GM19467 (cell line): Measurements from ENCODE around the gene AGPAT3.

Source experiments
- ATAC-seq: cut with Tn5 transposase; IDR thresholded peaks from one replicate; pipeline ENCODE4 v1.9.1; 2021; ENCODE audit warnings: mild to moderate bottlenecking, moderate library complexity; ENCODE audit not compliant: unreplicated experiment

Gene AGPAT3

DNA sequence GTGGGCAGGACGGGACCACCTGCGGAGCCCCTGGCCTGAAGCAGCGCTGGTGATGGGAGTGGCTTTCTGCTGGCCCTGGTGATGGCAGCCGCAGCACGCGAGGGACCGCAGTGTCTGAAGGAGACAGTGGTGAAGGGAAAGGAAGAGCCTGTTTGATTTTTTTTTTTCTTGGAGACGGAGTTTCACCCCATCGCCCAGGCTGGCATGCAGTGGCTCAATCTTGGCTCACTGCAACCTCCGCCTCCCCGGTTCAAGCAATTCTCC, 106.9 kb downstream of the AGPAT3 start:
- ATAC-seq, result no peak

DNA sequence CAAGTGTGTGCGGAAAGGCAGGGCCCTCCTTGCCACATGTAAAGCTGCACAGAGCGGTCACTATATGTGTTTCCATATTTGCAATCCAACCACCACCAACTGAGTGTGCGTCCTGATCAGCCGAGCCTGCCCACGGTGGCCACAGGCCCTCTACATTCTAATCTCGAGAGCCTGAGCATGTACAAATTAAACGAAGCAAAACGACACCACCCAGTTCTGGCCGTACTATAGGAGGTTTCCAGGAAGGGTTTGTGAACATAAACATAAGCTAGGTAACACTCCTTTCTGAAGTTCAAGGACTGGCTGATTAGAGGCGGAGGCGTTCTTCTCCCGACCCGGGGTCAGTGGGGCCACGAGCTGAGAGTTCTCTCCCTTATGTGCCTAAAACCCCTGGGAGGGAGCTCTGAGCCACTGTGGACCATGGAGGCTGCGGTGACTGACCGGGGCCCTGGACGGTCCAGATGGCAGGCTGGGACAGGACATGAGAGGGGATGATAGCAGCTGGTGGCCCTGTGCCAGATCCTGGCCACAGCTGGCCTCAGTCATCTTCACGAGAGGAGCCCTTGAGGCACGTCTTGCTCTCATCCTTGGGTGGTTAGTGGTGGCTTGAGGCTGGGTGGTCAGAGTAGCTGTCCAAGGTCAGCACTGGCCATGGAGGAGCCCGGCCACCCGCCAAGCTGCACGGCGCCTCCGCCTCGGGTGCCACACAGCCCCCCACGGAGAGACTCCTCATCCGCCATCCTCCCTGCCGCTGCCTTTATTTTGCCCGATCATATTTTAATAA, 108.0 kb downstream of the AGPAT3 start:
- no peak for ATAC-seq

DNA sequence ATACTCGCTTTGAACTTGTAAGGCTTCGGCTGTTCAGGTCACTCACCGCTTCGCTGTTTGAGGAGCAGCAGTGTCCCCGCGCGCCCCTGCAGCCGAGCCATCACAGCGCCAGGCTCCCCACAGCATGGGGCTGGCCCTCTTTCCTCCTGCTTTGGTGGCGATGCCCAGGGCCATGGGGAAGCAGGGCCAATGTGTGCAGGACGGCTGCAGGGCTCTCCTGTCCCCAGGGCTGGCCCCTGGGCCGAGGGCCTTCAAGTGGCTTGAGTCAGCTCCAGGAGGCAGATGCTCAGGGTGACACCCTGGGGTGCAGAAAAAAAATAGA, 108.6 kb downstream of the AGPAT3 start:
- no peak for ATAC-seq

DNA sequence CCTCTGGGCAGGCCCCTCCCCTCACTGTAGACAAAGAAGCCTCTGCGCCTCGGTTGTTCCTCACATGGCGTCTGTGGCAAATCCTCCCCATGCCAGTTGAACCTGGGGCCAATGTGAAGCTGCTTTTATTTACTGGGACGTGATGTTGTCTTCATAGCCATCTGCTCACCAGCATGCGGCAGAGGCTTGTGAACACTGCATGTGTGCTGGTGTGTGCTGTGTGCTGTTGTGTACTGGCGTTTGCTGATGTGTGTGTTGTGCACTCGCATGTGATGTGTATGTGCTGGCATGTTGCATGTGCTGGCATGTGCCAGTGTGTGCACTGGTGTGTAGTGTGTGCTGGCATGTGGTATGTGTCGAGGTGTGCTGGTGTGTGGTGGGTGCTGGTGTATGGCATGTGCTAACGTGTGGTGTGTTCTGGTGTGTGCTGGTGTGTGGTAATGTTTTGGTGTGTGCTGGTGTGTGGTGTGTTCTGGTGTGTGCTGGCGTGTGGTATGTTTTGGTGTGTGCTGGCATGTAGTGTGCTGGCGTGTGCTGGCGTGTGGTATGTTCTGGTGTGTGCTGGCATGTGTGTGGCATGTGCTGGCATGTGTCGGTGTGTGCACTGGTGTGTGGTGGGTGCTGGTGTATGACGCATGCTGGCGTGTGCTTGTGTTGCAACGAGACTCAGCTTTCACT, 109.9 kb downstream of the AGPAT3 start:
- ATAC-seq, result no peak

DNA sequence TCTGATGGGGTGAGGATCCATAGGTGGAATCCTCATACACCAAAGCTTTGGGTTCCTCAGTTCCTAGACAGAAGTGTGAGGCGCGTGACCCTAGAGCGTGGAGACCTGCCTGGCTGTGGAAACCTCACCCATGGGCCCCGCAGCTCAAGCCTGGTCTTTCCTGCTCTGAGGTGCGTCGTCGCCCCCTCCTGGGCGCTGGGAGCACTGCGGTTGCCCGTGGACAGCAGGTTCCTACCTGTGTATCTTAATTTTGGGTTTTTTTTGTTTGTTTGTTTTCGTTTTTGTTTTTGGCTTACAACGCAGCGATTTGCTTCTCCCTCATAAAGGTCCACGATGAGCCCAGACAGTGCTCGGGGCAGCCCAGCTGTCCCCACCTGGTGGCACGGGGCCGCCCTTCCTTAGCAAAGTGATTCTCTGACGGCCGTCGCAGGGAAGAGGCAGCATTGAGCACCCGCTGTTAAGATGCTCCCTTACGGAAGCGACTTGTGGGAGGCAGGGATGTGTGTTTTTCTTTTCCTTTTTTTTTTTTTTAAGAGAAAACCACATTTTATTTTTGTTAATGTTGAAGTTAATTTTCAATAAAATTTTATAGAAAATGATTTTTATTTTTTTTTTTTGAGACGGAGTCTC, 110.6 kb downstream of the AGPAT3 start:
- ATAC-seq, result no peak

DNA sequence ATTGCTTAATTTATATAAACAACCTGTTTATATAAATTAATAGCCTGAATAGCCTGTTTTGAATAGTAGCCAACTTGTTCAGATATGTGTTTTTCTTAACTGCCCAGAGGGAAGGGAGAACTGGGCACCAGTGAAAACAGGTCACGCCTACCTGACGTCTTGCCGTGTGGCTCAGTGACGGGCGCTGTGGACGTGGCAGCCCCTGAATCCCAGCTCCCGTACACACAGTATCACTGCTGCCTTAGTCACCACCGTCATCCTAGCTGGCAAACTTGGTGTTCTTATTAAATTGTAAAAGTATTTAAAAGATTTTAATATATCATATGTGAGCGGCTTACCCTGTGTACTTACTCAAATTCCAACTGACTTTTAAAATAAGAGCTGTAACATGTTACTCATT, 111.6 kb downstream of the AGPAT3 start:
- no peak for ATAC-seq

DNA sequence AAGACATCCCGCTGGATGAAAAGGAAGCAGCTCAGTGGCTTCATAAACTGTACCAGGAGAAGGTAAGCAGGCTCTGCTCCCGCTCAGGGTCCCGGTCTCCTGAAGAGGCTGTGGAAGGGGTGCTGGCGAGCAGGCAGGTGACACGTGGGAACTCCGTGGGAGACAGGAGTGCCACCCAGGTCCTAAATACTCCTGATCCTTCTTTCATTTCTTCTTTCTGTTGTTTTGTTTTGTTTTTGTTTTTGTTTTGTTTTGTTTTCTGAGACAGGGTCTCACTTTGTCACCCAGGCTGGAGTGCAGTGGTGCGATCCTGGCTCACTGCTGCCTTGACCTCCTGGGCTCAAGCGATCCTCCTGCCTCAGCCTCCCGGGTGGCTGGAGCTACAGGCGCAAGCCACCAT, 113.0 kb downstream of the AGPAT3 start:
- ATAC-seq, result no peak

DNA sequence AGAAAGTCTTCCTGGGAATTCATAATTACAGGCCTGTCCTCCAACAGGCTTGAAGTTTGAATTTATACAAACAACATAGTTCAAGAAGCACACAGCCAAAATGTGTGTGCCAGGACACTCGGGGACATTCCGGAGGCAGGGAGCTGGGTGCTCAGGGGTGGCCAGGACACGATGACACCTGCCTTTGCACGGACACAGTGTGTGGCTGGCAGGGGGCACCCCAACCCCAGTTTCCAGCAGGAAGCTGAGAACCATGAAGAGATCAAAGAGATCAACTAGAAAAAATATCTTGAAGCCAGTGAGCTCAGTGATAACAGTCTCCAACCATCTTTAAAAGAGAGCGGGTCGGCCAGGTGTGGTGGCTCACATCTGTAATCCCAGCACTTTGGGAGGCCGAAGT, 114.6 kb downstream of the AGPAT3 start:
- no peak for ATAC-seq

DNA sequence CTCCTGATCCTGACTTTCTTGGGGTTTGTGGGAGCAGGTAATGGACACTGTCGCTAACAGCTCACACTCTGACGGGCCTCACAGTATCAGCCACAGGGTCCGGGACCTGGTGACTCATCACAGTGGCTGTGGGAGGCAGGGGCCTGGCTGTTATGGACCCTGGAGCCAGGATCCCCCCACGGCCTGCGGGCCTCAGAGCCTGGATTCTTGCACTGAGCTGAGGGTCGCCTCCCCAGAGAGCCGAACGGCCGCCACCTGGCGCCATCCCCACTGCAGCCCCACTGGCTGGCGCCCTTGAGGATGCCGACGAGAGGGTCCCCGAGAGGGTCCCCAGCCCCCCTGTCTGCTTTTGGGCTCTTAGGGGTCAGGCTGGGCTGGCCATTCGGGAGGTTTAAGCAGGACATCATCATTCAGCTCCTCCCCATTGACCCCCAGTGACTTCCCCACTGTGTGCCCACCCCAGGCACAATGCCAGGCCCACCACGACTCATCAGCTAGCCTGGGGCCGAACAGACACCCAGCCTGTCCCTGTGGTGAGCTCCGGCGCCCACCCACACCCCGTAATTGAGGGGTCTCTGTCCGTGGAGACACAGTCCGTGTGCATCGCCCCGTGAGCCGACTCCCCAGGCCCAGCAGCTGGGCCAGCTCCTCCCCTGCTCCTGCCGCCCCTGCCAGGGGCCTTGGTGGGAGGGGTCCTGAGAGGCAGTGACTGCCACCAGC, 116.3 kb downstream of the AGPAT3 start:
- ATAC-seq, result no peak

DNA sequence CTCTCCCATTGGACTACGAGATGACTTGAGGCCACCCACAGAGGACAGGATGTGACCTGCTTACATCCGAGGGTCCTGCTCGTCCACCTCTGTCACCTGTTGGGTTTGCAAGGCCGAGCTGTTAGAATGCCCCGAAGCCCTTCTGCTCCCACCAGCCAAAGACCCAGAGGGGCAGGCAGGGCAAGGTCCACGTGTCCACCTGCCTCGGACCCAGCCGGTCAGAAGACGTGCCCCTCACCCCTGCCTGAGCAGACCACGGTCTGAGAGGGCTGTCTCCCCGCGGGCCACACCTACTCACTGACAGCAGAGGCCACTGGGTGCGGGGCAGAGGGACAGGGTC, 116.8 kb downstream of the AGPAT3 start:
- ATAC-seq, result no peak

DNA sequence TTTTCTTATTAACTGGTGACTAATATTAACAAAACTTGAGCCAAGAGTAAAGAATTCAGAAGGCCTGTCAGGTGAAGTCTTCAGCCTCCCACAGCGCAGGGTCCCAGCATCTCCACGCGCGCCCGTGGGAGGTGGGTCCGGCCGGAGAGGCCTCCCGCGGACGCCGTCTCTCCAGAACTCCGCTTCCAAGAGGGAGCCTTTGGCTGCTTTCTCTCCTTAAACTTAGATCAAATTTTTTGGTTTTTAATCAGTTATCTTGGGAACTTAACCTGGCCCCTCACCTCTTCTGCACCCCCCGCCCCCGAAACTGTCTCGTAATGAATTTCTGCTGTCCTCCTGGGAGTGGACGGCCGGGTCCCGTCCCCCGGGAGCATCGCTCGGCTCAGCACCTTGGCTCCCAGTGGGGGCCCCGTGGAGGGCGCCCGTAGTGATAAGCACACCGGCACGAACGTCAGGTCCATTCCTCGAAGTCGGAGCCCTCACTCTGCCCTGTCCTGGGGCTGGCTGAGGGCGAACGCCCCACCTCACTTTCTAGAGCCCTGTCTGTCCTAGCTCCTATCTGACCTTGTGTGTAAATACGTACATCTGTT, 117.6 kb downstream of the AGPAT3 start:
- ATAC-seq, result no peak

DNA sequence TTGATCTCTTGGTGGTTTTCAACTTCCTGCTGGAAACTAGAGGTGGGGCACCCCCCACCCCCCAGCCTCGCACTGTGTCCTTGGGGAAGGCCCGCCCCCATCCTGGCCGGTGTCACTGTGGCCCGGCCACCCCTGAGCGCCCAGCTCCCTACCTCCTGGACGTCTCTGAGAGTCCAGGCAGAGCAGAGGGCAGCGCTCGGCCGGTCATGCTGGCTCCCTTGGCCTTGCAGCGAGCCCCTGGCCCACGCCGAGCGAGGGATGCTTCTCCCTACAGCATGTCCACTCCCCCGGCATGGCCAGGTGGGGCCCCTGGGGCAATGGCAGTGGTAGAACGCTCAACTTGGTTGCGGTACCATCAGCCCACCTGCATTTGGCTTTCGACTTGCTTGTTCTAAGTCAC, 118.4 kb downstream of the AGPAT3 start:
- no peak for ATAC-seq

DNA sequence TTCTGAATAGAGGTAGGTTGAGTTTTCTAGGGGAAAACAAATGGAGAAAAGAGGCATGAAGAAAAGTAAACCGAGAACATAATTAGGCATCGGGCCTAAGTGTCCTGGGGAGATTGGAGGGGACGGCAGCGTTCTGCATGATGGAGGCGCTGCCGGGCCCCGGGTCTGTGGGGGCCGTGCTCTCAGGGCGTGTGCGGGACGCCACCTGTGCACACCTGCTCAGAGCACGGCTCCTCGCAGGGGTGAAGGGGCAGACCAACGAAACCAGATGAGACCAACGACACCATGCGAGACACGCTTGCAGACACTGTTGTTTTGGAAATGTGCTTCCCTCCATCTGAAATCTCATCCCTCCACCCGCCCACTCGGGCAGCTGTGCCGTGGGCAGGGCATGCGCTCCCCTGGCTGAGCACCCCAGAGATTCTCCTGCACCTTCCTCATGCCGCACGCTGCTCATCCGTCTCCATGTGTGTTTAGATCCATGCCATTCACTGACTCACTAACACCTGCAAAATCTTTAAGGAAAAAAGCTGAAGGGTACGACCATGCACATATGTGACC, 118.9 kb downstream of the AGPAT3 start:
- no peak for ATAC-seq

DNA sequence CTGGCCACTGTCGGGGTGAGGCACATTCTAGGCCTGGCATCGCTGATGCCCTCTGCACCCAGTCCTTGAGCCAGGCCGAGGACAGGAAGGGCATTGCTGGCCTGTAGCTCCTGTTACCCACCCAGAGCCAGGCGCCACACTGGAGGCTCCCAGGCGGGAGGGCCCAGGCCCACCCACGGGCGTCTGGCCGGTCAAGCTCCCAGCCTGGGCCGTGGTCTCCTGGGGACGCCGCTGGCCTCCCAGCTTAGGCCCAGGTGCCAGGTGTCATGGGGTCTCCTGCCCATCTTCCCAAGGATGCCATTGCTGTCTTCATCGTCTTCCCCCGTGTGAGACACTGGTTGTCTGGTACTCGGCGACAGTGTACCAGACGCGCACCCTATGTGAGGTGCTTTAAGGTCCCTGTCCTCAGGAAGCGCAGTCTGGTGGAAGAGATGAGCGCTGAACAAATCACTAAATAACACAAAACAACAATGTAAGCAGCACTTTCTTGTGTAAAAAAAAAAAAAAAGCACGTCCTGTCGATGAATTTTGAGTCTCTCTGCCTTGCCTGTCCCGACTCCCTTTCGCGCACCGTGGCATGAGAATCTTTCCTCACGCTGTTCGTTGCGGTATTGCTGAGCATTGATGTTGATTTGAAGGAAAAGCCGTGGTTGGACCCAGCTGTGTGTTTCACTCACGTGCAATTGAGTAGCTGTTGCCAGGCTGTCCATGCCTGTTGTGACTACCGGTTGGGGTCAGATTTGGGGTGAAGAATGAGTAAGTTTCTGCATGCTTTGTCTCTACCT, 120.1 kb downstream of the AGPAT3 start:
- ATAC-seq, result no peak

DNA sequence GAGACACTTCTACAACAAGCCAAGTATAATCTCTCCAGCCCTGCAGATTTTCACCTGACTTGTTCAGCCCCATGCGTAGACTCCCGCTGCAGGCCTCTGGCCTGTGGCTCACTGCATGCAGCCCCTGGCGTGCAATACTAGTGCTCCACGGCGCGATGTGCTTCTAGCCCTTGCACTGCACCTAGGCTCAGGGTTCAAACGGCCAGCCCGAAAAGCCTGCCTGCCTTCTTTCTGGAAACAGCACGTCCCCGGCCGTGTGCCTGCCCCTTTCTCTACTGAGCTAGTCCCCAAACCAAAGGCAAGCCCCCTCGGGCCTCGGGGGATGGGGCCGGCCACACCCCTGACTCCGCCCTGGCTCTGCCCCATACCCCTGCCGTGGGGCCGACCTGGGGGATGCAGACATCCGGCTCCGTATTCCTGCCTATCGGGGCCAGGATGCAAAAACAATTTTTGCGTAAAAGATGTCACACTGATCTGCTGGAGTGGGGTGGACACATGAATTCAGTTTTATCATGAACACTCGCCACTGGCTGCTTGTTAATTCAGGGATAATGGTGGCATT, 120.7 kb downstream of the AGPAT3 start:
- ATAC-seq, result no peak

DNA sequence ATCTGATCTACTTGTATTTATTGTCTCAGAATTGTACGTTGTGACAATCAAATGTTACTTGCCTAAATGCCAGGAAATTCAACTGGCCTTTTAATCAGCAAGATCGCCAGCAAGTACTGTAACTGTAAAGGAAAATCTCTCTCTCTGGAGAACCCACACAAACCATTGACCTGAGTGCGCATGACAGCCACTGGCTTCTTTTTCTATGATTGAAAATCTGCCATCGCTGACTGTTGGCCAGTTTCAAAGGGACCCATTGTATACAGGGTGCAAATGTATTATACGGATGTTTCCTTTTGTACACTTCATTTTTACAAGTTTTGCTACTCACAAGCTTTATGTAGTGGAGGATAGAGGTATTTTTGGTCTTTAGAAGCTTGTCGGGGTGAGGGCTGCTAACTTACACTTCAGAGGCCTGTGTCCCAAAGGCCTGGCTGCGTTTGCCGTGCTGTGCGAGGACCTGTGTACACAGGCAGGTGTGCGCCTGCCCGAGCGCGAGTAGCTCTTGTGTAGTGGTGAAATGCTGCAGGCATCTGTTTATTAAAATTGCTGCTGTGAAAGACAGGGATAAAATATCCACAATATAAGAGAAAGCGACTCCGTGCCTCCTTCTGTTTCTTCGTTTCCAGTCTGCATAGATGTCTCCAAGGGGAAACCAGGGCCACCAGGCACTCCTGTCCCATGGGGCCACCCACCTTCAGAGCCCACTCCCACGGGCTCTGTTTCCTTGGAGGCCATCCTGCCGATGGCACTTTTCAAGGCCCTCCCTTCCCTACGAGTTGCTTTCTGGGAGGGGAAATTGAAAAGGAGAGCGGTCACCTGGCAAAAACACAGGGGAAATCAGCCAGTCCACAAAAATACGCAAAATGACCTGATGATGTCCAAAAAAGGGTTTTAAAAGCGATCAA, 121.8 kb downstream of the AGPAT3 start:
- ATAC-seq, result no peak

DNA sequence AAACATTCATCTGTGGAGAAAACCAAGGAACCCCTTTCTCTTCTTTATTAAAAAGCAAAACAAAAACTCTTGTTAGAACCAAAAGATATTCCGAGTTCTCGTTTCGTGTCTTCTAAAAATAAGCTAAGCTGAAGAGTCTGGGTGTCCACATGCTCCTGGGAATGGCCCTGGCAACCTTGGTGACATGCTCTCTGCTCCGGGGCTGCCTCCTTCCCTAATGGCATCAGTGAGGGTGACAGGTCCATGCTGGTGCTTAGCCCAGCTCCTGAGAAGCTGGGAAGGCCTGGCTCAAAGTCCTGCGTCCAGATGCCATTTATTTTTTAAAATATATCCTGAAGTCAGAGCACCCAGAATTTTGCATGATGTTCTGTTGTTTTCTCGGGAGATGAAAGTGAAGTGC, 122.5 kb downstream of the AGPAT3 start:
- no peak for ATAC-seq

DNA sequence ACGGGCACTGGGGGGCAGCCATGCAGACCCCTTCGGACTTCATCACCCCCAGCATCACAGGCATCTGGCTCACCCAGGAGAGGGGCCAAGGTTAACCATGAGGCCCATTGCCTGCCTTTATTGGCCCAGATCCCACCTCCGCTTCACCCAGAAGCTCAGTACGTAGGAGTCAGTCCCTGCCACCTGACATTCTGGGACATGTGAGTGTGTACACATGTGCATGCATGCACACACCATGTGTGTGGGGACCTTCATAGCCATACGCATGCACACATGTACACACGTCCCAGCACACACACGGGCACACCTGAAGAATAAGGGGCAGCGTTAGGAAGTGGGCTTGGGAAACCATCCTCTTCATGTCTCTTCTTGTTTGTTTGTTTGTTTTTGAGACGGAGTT, 123.0 kb downstream of the AGPAT3 start:
- no peak for ATAC-seq

DNA sequence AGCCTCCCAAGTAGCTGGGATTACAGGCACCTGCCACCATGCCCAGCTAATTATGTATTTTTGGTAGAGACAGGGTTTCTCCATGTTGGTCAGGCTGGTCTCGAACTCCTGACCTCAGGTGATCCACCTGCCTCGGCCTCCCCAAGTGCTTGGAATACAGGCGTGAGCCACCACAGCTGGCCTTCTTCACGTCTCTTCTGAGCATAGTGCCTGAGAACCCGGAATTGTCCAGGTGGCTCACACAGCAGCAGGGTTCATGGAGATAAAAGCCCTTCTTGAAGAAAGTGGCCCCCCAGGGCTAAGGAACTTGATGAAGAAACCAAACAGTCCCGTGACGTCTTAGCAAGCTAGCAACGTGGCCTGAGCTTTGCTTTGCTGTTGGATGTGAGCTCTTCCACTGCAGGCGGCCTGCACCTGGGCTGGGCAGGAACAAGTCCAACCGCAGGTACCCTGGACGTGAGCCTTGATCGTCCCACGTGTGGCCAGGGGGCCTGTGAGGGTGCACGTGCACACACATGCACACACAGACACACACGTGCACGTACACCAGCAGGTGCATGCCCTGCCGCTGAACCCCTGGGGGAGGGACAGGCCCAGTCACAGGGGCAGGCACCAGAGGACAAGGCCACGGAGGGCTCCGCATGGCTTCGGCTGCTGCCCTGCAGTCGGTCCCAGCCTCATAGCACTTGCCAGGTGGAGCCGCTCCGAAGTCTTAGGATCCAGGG, 123.6 kb downstream of the AGPAT3 start:
- ATAC-seq, result no peak
